GM23248 (cell line): ENCODE measurements around the gene UBL3. TPM values are rescaled to one million over a fixed set of nuclear protein-coding genes. Genes with fewer than 3 reads are reported as not detected.

Experiments
- DNase-seq: peaks from one replicate; pipeline ENCODE4 v3.0.0-alpha.2; 2015
- H2AFZ ChIP-seq: fragments of 200-600 bp; sonication (generic); 2 replicates; pipeline ENCODE4 v1.6.1; 2016; ENCODE audit warnings: antibody characterized with exemption
- H3F3A ChIP-seq: fragments of 200-600 bp; sonication (generic); 2 replicates; pipeline ENCODE4 v1.6.1; 2016; ENCODE audit warnings: mild to moderate bottlenecking, antibody characterized with exemption, mixed run types; ENCODE audit not compliant: insufficient read depth
- H3K27ac ChIP-seq: fragments of 200-600 bp; sonication (generic); 2 replicates; pipeline ENCODE4 v1.5.1; 2016; ENCODE audit warnings: mild to moderate bottlenecking
- H3K27me3 ChIP-seq: fragments of 200-600 bp; sonication (generic); replicated peaks from 2 replicates; pipeline ENCODE4 v1.6.1; 2016; ENCODE audit warnings: mild to moderate bottlenecking; ENCODE audit not compliant: insufficient read depth
- H3K36me3 ChIP-seq: fragments of 200-600 bp; sonication (generic); 2 replicates; pipeline ENCODE4 v1.6.1; 2016; ENCODE audit warnings: low read depth, mild to moderate bottlenecking
- H3K4me1 ChIP-seq: fragments of 200-600 bp; sonication (generic); 2 replicates; pipeline ENCODE4 v1.6.1; 2016; ENCODE audit warnings: mild to moderate bottlenecking; ENCODE audit not compliant: insufficient read depth
- H3K4me2 ChIP-seq: fragments of 200-600 bp; sonication (generic); one replicate; pipeline ENCODE4 v1.6.1; 2016; ENCODE audit warnings: mild to moderate bottlenecking; ENCODE audit not compliant: unreplicated experiment
- H3K4me3 ChIP-seq: fragments of 200-600 bp; sonication (generic); 2 replicates; pipeline ENCODE4 v1.5.1; 2016; ENCODE audit warnings: mild to moderate bottlenecking
- H3K79me2 ChIP-seq: fragments of 200-600 bp; sonication (generic); 2 replicates; pipeline ENCODE4 v1.6.1; 2016; ENCODE audit warnings: mild to moderate bottlenecking; ENCODE audit not compliant: insufficient read depth
- H3K9ac ChIP-seq: fragments of 200-600 bp; sonication (generic); 2 replicates; pipeline ENCODE4 v1.6.1; 2016; ENCODE audit warnings: mild to moderate bottlenecking
- H3K9me2 ChIP-seq: fragments of 200-600 bp; sonication (generic); 2 replicates; pipeline ENCODE4 v1.6.1; 2016; ENCODE audit warnings: mixed run types, mild to moderate bottlenecking, moderate library complexity; ENCODE audit not compliant: insufficient read depth
- H3K9me3 ChIP-seq: fragments of 200-600 bp; sonication (generic); one replicate; pipeline ENCODE4 v1.6.1; 2017; ENCODE audit warnings: low read depth
- H4K20me1 ChIP-seq: fragments of 200-600 bp; sonication (generic); 2 replicates; pipeline ENCODE4 v1.6.0; 2016; ENCODE audit not compliant: insufficient read depth
- EZH2 ChIP-seq: fragments of 200-600 bp; sonication (generic); IDR thresholded peaks from 2 replicates; pipeline ENCODE4 v1.6.1; 2018; ENCODE audit warnings: antibody characterized with exemption, mild to moderate bottlenecking; ENCODE audit not compliant: insufficient read depth, poor library complexity, severe bottlenecking
- EZH2phosphoT487 ChIP-seq: fragments of 200-600 bp; sonication (generic); IDR thresholded peaks from 2 replicates; pipeline ENCODE4 v1.6.1; 2018; ENCODE audit warnings: antibody characterized with exemption, moderate library complexity, mild to moderate bottlenecking, low read depth; ENCODE audit not compliant: insufficient read depth
- WGBS, 2 experiments: methylation state at CpG; one replicate each; pipeline ENCODE4 v1.1.6; 2015 to 2017; ENCODE audit warnings: low lambda C conversion rate in 2 of 2, low coverage in 1 of 2; ENCODE audit errors: missing lambda C conversion rate in 2 of 2; 5-methylcytosine and 5-hydroxymethylcytosine counted together
- in situ Hi-C: fragments of 300-500 bp; cut with MboI; formaldehyde crosslinking; loops from 2 replicates; pipeline ENCODE4 v1.15.0; 2020
- polyA plus RNA-seq: library from polyadenylated mRNA; unstranded; fragments of >200 nt; fragmentation: Nextera tagmentation; extraction: Ambion mirVana; gene quantifications from 2 replicates; pipeline ENCODE4 v1.2.1, GENCODE V29; 2016
- total RNA-seq: library from RNA; depleted of rRNA; stranded (reverse); fragments of >200 nt; shearing (Covaris generic); gene quantifications from 2 replicates; pipeline ENCODE4 v1.2.3, GENCODE V29; 2014

UBL3 gene
- total and polyA plus RNA-seq, 2 experiments from 2014 or later = 85.8 to 99.3 TPM

DNA sequence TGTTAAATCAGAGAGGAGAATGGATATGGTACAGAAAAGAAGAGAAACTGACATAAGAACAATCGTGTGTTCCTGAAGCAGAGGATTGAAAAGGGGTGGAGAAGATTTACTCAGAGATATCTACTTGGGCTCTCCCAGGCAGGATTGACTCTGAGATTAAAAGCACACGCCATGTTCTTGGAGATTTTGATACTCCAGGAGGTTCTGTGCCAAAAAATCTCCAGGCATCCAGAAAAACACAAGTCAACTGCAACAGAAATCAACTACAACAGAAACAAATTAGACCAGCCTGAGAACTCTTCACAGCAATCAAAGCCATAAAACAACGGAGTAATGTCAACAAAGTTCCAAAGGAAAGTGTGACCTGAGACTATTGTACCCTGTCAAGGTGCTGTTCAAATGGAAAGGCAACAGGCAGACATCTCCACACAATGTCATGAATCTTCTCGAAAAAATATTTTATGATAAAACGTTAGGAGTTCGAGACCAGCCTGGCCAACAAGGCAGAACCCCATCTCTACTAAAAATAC, 104.2 kb downstream of the UBL3 start:
- H3K9me2 ChIP-seq = no peaks in the 10 kb centered on the region
- WGBS, 2 experiments = 39 to 48% methylated on average over 6 of the region's 6 CpGs
- H3K36me3 ChIP-seq = no peaks in the 10 kb centered on the region
- DNase-seq = peak; percentile 12
- H3K4me1 ChIP-seq = peaks cover 18% of the 10 kb centered on the region
- no peaks in the 10 kb centered on the region for H4K20me1 ChIP-seq
- peak overlapping the region; percentile 30 for H3K4me2 ChIP-seq
- H3K27ac ChIP-seq = no peak overlapping the region
- TF ChIP-seq EZH2phosphoT487 (no peak), EZH2 (no peak)
- H3F3A ChIP-seq = peaks cover 19% of the 10 kb centered on the region
- H3K79me2 ChIP-seq = no peaks in the 10 kb centered on the region
- H3K9me3 ChIP-seq = no peaks in the 10 kb centered on the region
- in situ Hi-C loops = no loop called here
- H3K9ac ChIP-seq = no peak overlapping the region
- no peaks in the 10 kb centered on the region for H3K27me3 ChIP-seq
- no peak overlapping the region for H2AFZ ChIP-seq
- peak overlapping the region; percentile 27; the same call in 1 of the 2 replicates for H3K4me3 ChIP-seq

DNA sequence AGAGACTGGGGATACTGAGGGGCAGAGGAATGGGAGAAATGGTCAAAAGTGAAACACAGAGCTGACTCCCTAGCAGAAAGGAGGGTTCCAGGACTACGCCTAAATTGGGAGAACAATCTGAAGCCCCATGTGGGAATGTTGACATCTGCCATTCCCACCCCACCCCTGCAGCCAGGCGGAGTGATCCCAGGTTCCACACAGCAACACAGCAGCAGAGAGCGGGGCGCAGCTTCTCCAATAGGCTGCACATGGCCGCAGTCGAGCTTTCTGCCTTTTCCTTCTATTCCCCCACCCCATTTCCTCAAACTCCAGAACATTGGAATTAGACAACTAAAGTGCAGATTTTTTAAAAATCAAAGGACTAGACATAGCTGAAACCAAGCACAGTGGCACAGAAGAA, 104.7 kb downstream of the UBL3 start:
- no peaks in the 10 kb centered on the region for H3K36me3 ChIP-seq
- H3K9ac ChIP-seq = no peak overlapping the region
- in situ Hi-C loops = no loop called here
- peak overlapping the region; percentile 30 for H3K4me2 ChIP-seq
- no peaks in the 10 kb centered on the region for H3K27me3 ChIP-seq
- H3K27ac ChIP-seq = no peak overlapping the region
- H3K9me3 ChIP-seq = no peaks in the 10 kb centered on the region
- H3K9me2 ChIP-seq = no peaks in the 10 kb centered on the region
- TF ChIP-seq EZH2phosphoT487 (no peak), EZH2 (no peak)
- peaks cover 19% of the 10 kb centered on the region for H3F3A ChIP-seq
- no peak for DNase-seq
- no peaks in the 10 kb centered on the region for H4K20me1 ChIP-seq
- H3K4me3 ChIP-seq = peak overlapping the region; percentile 27; the same call in 1 of the 2 replicates
- H2AFZ ChIP-seq = no peak overlapping the region
- 50% methylated on average over 6 of the region's 6 CpGs for WGBS, 2 experiments
- H3K79me2 ChIP-seq = no peaks in the 10 kb centered on the region
- H3K4me1 ChIP-seq = peaks cover 18% of the 10 kb centered on the region

DNA sequence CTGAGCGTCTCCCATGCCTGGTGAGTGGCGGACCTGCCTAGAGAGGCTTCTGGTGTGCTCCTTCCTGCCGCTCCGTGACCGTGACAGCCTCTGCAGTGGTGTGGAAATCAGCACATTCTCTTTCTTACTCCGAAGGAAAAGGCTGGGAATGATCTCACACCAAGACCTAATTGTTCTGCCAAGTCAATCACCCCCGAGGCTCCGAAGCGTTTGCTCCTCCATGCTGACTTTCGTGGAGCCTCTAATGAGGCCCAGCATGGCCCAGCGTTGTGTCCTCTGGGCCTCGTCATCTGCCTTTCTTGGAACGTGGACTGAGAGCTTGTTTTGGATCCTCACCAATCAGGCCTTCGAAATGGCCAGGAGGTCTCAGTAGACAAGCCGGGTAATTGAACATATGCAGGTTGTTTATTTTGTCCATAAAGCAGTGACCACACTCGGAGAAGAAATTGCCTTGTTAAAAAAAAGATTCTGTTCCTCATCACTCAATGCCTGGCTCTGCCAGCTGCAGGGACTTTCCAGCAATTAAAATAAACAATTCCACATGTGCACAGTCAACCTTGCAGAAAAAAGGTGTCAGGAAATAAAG, 107.1 kb downstream of the UBL3 start:
- Histone ChIP-seq H3K36me3 (no peaks in the 10 kb centered on the region), H3K9me3 (no peaks in the 10 kb centered on the region), H3K27me3 (no peaks in the 10 kb centered on the region), H3K4me3 (no peak overlapping the region), H3K4me2 (peak overlapping the region; percentile 32), H3K9ac (peak overlapping the region; percentile 4; the same call in 1 of the 2 replicates), H3K4me1 (peaks cover 18% of the 10 kb centered on the region), H3K27ac (peak overlapping the region; percentile 6; the same call in 1 of the 2 replicates), H4K20me1 (no peaks in the 10 kb centered on the region), H3F3A (peaks cover 13% of the 10 kb centered on the region), H3K9me2 (no peaks in the 10 kb centered on the region), H3K79me2 (no peaks in the 10 kb centered on the region), H2AFZ (peak overlapping the region; percentile 57)
- DNase-seq = peak; percentile 77
- WGBS, 2 experiments = 9 to 12% methylated on average over 16 of the region's 16 CpGs
- in situ Hi-C loops = no loop called here
- TF ChIP-seq EZH2phosphoT487 (no peak), EZH2 (no peak)

DNA sequence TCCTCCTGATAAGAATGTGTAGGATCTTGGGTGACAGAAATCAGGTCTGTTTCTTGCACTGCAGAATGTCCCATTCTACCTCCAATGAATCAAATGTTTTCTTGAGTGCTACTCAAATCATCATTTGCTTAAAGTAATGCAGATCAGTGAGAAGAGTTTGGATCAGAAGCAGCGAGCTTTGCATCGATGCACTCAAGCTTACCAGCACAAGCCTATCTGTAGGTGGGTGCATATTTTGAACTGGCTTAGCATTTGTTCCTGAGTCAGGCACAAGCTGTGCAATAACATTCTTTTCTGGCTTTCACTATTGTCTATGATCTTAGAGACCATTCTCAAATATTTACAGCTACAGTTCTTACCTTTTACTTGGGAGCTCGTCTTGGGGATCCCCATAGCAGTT, 109.5 kb downstream of the UBL3 start:
- no peaks in the 10 kb centered on the region for H4K20me1 ChIP-seq
- no peaks in the 10 kb centered on the region for H3K79me2 ChIP-seq
- no peaks in the 10 kb centered on the region for H3K9me3 ChIP-seq
- peaks cover 13% of the 10 kb centered on the region for H3F3A ChIP-seq
- H3K9me2 ChIP-seq = no peaks in the 10 kb centered on the region
- no peaks in the 10 kb centered on the region for H3K36me3 ChIP-seq
- no peak overlapping the region for H3K27ac ChIP-seq
- 89 to 98% methylated on average over 3 of the region's 3 CpGs for WGBS, 2 experiments
- DNase-seq = no peak
- H2AFZ ChIP-seq = no peak overlapping the region
- H3K4me1 ChIP-seq = peaks cover 15% of the 10 kb centered on the region
- in situ Hi-C loops = no loop called here
- H3K4me2 ChIP-seq = no peak overlapping the region
- TF ChIP-seq EZH2 (no peak), EZH2phosphoT487 (no peak)
- no peak overlapping the region for H3K9ac ChIP-seq
- H3K27me3 ChIP-seq = no peaks in the 10 kb centered on the region
- no peak overlapping the region for H3K4me3 ChIP-seq
